GM19438 (cell line): ENCODE data around the gene SV2C.
"Not testable (repeated sequence)": the region's sequence is repeated elsewhere in the genome, so short reads cannot be mapped to it uniquely, and the experiment has no call there.

Experiments used
- ATAC-seq: cut with Tn5 transposase; IDR thresholded peaks from one replicate; pipeline ENCODE4 v1.9.1; 2021; ENCODE audit warnings: low read depth; ENCODE audit not compliant: unreplicated experiment

SV2C gene

GRCh38 chr5:76082772-76083554 lies at the start of gene SV2C:
Gene SV2C, plus strand, starts transcription at chr5:76083383. Its CDS starts 48,368 bp downstream, at chr5:76131751.
- no peak for ATAC-seq

- not testable (repeated sequence) for ATAC-seq
Observed at GRCh38 chr5:76037736-76038151, 45.4 kb upstream of the SV2C start.

- no peak for ATAC-seq
Observed at GRCh38 chr5:76038212-76038611, 45.0 kb upstream of the SV2C start.

- ATAC-seq, result no peak
Observed at GRCh38 chr5:76040806-76041205, 42.4 kb upstream of the SV2C start.

- no peak for ATAC-seq
Observed at GRCh38 chr5:76041863-76042262, 41.3 kb upstream of the SV2C start.

- no peak for ATAC-seq
Observed at GRCh38 chr5:76046741-76047140, 36.4 kb upstream of the SV2C start.

GRCh38 chr5:76050134-76050533 lies 33.0 kb upstream of the SV2C start:
- ATAC-seq, result no peak

GRCh38 chr5:76062502-76063041 lies 20.6 kb upstream of the SV2C start:
- ATAC-seq, result no peak

- no peak for ATAC-seq
Observed at GRCh38 chr5:76065258-76065657, 17.9 kb upstream of the SV2C start.

GRCh38 chr5:76069061-76069735 lies 14.0 kb upstream of the SV2C start:
- ATAC-seq, result no peak

- ATAC-seq, result no peak
Observed at GRCh38 chr5:76074487-76075065, 8.6 kb upstream of the SV2C start.

- no peak for ATAC-seq
Observed at GRCh38 chr5:76081811-76082771, 1.1 kb upstream of the SV2C start.

GRCh38 chr5:76083555-76084495 lies 642 bp downstream of the SV2C start:
- ATAC-seq, result no peak

- ATAC-seq, result no peak
Observed at GRCh38 chr5:76084496-76085242, 1.5 kb downstream of the SV2C start.

GRCh38 chr5:76085243-76085579 lies 2.0 kb downstream of the SV2C start:
- no peak for ATAC-seq

- no peak for ATAC-seq
Observed at GRCh38 chr5:76086095-76086494, 2.9 kb downstream of the SV2C start.

GRCh38 chr5:76089156-76089555 lies 6.0 kb downstream of the SV2C start:
- ATAC-seq, result not testable (repeated sequence)

- ATAC-seq, result no peak
Observed at GRCh38 chr5:76091351-76091750, 8.2 kb downstream of the SV2C start.

- ATAC-seq, result peak; percentile 51
Observed at GRCh38 chr5:76099286-76099702, 16.1 kb downstream of the SV2C start.
